GM21619 (cell line): ENCODE measurements around the gene CCNK.

Experiments used
- ATAC-seq: cut with Tn5 transposase; IDR thresholded peaks from one replicate; pipeline ENCODE4 v1.9.1; 2021; ENCODE audit not compliant: unreplicated experiment

Gene CCNK

GRCh38 chr14:99518441-99519346, 37.5 kb downstream of the CCNK start:
- peak; percentile 70 for ATAC-seq

DNA sequence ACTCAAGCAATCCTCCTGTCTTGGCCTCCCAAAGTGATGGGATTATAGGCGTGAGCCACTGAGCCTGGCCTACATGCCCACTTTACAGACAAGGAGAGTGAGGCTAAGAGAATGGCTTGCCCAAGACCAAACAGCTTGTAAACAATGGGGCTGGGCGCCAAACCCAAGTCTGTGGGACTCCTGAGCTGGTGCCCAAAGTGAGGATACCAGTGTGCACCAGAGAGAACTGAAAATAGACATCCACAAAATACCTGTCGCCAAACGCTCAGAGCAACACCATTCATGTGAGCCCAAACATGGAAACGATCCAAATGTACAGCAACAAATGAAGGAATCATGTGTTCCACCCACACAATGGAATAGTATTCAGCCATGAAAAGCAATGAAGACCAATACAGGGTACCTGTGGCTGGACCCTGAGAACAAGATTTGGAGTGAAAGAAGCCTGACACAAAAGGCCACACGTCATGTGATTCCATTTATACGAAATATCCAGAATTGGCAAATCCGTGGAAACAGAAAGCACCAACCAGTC, 38.2 kb downstream of the CCNK start:
- no peak for ATAC-seq

DNA sequence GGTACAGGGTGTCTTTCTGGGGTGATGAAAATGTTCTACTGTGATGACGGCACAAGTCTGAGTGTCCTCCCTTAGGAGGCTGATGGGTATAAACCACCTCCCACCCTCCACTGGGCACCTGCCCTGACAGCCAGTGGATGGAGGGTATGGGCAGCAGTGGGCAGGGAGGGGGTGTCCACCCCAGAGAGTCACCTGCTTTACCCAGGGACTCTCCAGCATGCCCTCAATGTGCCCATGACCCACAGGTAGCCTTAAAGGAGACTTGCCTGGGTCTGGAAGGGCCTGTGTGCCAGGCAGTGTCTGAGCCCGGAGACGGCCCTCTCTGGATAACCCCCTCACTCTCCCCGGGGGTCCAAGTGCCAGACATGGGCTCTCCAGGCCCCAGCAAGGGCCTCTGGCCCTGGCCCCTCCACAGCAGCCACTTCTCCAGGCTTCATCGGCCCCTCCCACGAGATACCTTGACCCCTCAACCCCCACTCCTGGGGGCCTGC, 38.8 kb downstream of the CCNK start:
- no peak for ATAC-seq

GRCh38 chr14:99520571-99521081, 39.4 kb downstream of the CCNK start:
- no peak for ATAC-seq

DNA sequence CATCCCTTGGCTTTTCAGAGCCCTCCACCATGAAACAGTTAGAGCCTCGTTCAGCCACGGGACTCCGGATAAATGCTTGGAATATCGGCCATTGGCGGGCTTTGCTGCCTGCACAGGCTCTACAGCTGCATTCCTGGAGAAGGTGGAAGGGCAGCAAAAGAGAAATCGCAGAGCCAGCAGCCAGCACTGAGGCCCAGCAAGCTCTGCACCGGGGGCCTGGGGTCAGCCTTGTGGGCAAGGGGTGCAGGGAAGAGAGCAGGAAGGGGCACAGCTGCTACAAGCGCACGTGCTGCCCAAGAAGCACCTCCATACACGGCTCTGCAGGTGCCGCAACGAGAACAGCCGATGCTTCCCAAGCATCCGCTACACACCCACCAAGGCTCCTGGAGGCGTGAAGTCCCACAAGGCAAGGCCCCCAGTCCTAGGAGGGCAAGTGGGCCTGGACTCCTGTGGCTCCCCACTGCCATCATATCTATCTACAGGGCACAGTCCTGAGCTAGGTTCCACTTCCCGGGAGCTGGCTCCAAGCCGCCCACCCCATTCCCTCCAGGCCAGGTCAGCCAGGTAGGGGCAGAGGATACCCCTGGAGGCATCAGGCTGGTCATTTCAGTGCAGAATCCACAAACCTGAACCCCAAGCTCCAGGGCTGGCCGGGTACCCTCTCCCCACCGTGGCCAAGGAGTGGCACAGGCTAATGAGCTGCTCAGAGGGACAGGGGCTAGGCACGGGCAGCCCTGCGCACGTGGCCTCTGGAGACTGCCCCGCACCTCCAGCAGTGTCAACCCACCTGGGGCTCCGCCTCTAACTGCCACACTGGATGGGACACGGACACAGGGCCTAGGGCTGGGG, 40.2 kb downstream of the CCNK start:
- ATAC-seq: no peak

GRCh38 chr14:99522025-99522401, 40.8 kb downstream of the CCNK start:
- ATAC-seq: no peak

DNA sequence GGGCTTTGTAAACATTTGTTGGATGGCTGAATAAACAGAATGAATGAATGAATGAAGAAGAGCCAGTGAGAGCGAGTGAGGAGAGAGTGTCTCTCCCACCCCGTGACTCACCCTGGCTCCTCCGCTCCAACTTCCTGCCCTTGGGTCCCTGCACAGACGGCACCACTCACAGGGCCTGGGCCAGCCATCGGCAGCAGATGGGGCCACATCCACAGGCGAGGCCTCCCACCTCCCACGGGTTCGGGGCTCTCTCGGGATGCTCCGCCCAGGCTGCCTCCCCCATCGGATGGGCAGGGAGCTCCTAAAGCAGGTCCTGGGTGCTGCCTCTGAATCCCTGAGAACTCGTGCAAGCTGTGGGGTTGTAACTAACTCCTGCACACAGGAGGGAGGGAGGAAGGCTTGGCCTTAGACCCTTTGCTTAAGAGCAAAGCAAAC, 41.3 kb downstream of the CCNK start:
- ATAC-seq: no peak

DNA sequence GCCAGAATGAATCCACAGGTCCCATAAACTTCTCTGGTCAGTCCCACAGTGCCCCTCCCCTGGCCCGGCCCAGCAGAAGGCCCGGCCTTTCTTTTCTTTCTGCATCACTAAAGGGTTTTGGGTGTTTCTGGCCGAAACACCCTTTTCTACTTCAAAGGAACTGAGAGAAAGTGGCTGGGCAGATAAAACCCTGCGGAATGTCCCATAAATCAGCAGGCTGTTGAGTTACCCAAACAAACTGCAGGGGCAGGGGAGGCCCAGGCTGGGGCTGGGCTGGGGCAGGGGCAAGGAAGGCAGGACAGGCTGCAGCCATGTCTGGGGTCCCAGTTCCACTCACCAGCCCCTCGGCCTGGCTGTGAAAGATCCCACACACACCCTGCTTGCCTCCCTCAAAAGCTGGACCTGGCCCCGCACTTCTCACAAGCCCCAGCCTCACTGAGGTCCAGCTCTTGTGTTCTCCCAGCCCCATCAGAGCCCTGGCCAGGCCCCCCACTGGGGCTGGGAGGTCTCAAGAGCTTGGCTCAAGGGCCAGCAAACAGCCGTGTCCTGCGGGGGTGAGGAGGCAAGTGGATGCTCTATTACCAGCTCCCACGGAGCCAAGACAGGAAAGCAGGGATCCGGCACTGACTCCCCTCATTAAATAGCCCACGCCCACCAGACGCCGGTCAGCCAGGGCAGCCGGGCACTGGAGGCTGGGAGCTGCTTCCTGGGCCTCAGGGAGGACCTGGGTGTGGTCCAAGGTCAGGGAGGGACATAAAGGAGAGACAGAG, 41.9 kb downstream of the CCNK start:
- ATAC-seq: no peak

GRCh38 chr14:99523704-99524055, 42.5 kb downstream of the CCNK start:
- ATAC-seq: no peak

DNA sequence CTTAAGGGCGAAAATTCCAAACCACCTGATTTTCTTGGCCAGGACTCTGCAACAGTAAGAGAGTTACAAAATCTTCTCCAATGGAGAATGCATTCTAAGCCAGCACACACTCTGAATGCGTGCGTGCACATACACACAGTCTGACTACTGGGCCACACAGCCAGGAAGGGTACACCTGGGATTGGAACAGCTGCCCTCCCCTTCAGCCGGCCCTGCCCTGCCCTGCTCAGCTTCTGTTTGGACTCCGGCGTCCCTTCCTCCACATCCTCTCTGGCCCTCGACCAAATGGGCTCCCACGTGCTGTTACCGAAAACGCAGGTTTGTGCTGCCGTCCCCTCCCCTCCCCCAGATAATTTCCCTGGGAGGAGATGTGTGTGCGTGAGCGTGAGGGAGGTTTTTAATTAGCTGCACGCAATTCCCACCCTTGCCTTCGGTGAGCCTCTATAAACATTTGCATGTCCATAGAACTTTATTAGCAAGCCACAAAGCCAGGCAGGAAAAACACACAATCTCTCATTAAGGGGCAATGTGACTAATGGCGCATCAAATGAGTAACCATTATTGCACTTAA, 43.0 kb downstream of the CCNK start:
- no peak for ATAC-seq

- ATAC-seq: no peak
These were observed 43.8 kb downstream of the CCNK start for GRCh38 chr14:99524804-99525698.

DNA sequence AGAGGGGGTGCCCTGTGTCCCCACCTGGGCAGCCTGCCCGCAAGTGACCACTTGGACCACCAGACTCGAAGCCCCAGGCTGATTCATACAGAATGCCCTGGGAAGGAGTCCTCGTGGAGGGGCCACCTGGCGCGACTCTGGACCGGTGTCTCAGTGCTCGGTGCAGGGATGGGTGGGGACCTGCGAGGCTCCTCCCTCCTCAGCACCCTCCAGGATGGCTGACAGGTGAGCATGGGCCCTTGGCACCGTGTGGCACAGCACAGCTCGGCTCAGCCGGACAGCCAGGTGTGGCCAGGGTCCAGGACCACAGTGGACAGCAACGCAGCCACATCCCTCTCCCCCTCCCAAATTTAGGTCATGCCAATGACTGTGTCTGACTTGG, 44.5 kb downstream of the CCNK start:
- ATAC-seq: no peak

GRCh38 chr14:99527026-99527425, 45.8 kb downstream of the CCNK start:
- ATAC-seq: no peak

DNA sequence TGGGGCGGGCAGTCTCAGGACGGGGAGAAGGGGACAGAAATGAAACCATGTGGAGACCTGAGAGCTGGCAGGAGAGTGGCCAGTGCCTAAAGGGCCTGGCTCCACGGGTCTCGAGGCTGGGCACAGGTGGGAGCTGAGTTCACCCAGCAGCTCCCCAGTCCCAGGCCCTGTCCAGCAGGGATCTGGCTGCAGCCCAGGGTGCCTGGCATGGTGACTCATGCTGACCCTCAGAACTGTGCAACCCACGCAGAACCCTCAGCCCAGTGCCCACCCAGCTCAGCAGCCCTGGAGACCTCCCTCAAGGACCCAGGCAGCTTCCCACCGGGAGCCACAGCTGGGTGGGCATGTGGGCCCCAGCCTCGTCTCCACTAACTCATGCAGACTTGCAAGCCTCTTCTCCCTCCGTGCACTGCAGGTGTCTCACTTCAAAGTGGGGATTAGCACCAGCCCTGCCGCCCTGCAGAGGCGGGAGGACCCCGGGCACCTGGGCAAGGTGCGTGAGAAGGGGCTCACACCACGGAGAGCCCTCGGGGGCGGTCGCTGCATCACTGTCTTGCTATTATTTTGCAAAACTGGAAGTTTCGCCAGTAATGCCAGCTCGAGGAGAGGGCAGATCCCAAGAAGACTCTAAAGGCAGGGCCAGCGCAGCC, 46.3 kb downstream of the CCNK start:
- no peak for ATAC-seq

DNA sequence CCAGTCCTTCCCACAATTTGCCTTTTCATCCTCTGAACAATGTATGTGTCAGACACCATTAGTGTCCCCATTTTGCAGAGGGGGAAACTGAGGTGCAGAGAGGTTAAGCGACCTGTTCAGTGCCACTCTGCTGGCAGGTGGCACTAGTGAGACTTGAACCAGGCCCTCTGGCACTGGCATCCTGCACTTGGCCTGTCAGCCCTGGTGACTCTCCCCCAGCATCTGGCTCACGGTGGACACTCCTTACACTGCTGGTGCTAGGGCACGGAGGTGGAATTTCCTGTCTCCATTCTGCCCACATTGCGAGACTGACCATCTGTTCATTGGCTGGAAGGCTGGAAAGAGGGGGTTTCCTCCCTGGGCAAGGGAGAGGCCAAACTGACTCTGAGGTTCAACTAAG, 48.7 kb downstream of the CCNK start:
- ATAC-seq: no peak

DNA sequence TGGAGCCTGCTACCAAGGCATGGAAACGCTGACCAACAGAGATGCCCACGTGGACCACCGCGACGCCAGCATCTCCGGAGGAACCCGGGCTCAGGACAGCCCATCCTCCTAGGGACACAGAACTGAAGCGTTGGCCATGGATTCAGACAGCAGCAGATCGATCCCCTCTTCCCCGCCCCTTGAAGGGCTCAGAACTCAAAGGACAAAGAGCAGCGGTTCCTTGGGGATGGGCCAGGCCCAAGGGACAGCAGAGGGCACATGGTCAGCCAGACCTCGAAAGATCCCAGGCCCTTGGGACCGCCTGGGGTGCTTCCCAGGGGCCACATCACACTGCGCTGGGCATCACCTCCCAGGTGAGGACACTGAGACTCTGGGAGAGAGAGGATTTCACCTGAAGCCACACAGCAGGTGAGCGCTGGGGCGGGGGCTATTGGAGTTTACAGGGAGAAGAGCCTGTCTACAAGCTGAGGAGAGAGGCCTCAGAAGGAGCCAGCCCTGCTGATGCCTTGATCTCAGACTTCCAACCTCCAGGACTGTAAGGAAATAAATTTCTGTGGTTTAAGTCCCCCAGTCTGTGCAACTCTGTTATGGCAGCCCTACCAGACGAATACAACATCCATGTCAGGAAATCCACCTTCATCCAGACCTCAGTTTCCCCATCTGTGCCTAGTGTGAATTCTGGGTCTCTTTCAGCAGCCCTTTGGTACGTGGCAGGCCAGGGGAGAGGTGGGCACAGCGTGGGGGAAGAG, 49.4 kb downstream of the CCNK start:
- ATAC-seq: no peak

GRCh38 chr14:99531251-99532096, 50.3 kb downstream of the CCNK start:
- no peak for ATAC-seq
